SIG-M5 treated with dmso at 0.1 percent for 504 hours (cell line): Measurements from ENCODE around the gene AIFM1.
A peak's percentile ranks its signal among the peaks of the same experiment; 100 is the strongest.

Experiments
- DNase-seq: peaks from one replicate; lab custom pipeline; 2025; ENCODE audit not compliant: unreplicated experiment; lab: John Stamatoyannopoulos, UW

AIFM1 gene

DNA sequence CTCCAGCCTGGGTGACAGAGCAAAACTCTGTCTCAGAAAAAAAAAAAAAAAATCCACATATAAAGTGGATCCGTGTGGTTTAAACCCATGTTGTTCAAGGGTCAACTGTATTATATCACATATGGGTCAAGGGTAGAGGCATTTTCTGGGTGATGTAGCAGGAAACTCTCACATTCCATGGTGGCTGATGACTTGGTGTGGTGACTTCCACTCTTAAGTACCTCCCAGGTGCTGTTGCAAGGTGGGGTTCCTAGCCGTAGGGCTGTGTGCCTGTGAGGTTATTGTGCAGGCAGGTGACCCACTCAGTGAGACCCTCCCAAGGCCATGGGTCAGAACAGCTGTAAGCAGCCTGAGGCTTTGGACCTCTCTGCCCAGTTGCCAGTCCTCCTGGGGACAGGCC, 72.4 kb downstream of the AIFM1 start:
- DNase-seq = no peak

DNA sequence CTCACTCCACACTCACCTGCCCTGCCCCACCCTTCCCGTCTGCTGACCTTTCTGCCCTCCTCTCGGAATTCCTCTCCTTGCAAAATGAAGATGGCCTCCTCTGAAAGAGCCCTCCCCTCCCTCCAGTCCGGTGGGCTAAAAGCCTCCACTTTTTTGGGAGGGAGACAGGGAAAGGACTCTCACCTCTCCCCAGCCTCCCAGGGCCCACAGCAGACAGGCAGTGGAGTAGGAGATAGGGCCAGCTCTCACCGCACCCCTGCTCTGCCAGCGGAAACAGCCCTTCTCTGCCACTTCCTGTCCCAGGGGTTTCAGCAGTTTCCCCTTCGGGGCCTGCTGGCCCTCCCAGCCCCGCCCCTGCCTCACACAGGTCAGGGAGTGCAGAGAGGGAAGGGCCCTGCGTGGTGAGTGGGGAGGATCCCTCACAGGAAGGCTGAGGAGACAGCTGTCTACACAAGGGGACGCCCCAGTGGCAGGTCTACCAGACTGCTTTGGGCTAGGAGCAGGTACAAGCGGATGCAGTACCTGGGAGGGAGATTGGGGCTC, 73.6 kb downstream of the AIFM1 start:
- DNase-seq = peak; percentile 33

DNA sequence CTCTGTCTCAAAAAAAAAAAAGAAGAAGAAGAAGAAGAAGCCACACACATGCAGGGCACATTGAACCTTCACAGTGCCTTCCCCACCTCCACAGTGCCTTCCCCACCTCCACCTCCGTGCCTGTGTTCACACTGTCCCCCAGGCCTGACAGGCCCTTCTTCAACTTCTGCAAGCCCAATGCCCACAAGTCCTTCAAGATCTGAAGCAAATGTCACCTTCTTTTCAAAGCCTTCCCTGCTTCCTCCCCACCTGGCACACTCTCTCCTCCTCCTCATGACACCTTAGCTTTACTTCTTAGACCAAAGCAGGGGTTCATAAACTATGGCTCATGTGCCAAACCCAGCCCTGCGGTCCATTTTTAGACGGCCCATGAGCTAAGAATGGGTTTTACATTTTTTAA, 75.3 kb downstream of the AIFM1 start:
- DNase-seq = no peak

DNA sequence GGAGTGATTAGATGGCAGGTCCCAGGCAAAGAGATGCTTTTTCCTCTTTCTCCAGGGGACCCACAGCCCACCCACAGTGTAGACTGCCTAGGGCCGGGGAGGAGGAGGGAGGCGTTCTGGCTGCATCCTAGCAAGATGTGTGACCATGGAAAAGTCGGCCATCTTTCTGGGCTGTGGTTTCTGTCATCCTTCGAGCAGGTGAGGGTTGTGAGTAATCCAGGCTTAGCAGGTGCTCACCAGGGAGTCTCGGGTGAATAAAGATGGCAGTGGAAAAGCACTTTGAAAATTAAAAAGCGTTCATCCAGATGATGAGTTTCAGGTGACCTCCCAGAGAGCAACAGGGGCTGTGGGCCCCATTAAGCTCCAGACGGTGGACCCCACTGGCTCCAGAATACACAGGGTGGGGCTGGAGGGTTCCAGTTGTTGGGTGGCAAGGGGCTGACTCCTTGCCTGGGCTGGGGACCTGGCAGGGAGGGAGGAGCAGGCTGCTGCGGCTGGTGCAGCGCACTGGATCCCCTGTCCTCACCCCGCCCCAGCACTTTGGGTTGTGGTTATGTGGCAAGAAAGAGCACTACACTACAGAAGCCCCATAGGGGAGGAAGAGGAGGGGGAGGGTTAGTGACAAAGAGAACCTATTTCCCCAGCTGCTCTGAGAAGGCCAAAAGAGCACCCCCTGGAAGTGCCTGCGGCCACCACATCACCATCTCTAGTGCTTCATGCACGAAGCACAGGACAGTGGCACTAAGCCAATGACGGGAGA, 79.0 kb downstream of the AIFM1 start:
- DNase-seq = peak; percentile 86

DNA sequence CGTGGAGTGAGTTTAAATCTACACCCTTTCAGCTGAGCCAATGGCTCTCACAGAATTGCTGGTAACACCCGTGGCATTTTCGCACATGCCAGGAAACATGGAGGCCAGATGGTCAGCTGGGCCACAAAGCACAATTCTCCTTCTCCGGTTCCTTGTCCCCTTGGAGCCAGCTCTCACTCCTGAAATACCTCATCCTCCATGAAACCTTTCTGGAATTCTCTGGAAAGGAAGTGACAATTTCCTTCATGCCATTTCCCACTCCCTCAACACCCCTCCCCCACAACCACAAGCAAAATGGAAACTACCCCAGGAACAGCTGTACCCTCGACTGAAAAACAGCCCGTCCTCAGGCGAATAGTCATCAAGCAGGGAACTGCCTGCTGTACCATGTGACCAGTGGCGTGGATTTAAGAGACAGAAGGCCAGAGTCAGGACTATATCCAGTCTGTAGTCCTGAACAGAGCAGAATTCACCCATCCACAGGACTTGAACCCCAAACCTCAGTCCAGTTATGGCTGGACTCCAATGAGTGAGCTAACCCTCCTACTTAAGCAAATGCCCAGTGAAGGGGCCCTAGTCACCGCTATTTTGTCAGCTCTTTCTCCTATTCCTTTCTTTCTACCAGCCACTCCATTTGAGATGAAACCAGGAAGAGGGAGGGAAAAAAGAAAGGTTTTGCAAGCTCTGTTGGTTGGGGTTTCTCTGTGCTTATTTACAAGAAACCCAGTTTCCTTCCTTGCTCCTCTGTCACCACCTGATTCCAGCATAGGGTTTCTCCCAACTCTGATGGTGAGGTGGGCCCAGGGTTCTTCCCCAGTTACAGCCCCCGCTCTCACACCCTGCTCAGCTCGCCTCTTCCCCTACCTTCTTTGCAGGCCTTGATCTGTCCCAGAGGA, 79.8 kb downstream of the AIFM1 start:
- peak; percentile 19 for DNase-seq

DNA sequence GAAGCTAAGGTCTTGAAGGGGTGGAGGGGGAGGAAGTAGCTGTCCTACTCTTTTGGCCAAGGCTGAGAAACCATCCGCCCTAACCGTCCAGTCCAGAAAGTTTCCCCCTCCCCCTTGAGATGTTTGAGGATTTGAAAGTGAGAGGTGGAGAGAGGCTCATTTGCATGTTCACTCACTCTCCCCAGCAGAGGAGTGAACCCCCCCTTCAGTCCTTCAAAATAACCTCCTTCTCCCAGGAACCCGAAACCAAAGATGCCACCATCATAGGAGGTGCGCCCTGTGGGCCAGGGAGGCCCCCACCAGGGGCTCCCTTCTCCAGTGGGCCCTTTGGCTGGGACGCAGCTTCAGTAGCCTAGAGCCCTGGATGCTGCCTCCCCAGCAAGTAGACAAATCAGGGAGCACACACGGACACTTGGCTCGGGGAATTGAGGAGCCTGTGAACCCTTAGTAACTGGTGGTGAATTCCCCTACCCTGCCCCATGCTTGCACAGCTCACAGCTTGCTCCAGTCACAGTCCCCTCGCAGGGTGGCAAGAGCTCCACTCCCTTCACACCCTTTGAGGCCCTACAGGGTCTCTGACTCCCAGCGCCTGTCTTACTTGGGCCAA, 80.9 kb downstream of the AIFM1 start:
- DNase-seq = peak; percentile 62

DNA sequence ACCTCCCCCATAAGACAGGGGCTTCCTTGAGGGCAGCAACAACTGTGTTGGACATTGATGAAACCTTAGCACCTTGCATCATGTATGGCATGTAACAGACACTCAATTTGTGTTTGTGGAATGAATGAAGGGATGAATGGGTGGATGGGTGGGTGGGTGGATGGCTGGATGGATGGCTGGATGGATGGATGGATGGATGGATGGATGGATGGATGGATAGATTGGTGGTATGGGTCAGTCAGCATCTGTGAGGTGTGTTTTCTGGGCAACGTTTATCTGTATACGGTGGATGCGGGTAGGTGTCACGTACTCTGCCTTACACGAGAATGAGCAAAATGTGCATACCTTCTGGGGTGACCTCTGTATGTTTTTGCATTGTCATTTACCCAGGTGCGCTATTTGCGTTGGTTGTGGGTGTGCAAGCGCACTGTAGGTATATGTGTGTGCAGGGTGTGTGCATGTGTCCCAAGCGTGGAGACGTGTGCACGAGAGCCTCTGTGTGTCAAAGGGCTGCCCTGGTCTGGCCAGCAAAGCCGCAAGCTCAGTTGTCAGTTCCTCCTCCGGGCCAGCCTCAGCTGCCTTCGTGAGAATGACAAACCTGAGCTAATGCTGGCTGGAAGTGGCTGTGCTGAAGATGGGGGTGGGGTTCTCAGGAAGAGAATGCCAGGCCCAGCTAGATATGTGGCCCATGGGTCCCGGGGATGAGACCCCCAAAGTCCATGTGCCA, 81.8 kb downstream of the AIFM1 start:
- peak; percentile 15 for DNase-seq

DNA sequence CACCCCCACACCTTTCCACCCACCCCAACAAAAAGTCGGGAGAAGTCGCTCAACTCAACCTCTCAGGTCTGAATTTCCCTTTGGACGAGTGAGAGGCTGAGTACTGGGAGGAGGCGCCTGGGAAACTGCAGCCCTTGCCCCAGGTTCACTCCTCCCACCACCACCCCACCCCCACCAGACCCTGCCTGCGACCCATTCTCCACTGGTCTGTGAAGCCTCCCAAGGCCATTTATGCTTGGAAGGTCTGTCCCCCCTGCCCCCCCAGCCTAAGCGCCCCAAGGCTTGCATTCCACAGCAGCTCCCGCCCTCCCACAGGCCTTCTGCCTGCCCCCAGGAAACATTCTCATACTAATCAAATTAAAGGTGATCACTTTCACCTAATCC, 82.5 kb downstream of the AIFM1 start:
- no peak for DNase-seq

DNA sequence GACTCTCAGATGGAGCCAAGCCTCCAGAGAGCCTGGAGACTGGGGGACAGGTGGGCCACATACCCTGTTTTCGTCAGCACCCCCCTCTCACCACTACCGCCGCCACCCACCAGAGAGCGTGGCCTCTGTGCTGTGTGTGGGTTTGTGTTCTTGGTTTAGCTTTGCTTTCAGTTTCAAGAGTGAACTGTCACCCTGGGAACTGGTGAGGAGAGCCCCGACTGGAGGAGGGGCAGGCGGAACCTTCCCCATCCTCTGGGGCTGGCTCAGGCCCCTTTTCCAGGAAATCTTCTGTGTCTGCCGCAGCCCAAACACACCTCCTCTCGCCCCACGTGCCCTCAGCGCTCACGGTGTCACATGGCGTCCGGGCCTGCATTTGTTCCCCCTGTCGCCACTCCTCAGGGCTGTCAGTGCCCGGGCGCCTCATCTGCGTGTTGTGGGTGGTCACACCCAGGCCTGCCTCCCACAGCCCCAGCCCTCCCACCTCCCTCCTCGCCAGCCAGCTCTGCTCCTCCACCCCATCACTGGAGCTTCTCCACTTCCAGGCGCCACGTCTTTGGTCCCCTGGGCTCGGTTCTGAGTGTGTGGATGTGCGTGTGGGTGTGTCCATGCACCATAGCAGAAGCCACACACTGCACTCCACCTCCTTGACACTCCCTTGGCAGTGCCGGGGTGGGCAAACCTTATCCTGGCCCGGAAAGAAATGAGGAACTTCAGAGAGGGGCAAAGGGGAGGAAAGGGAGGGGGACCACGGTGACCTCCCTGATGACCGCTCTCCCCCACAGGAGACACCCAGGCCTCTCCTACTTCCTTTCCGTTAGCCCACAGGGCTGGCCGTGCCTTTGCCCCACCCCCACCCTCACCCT, 83.2 kb downstream of the AIFM1 start:
- DNase-seq = peak; percentile 42

DNA sequence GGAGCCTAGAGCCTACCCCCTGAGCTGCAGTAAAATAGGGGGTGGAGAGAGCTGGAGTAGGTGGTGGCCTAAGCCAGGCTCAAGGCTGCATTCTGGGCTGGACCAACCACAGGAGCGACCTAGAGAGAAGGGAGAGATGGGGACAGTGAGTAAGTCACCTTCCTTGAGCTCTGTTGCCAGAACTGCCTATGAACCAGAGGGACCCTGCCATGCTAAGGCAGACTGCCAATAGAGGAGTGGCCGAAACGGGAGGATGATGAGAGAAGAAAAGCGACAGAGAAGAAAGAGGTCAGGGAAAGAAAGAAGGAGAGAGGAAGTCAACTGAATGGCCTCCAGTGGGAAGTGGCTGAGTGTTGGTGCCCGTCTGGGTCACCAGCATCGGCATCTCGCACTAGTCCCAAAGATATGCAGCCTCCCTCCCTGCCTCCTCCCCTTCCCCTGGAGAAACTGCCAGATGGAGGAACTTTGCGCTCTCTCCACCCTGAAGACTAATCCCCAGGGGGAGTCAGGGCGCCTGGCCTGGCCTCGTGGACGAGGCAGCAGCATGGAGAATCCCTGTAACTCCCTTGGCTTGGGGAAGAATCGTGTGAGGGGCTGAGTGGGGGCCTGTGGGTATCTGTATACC, 84.1 kb downstream of the AIFM1 start:
- DNase-seq = no peak

DNA sequence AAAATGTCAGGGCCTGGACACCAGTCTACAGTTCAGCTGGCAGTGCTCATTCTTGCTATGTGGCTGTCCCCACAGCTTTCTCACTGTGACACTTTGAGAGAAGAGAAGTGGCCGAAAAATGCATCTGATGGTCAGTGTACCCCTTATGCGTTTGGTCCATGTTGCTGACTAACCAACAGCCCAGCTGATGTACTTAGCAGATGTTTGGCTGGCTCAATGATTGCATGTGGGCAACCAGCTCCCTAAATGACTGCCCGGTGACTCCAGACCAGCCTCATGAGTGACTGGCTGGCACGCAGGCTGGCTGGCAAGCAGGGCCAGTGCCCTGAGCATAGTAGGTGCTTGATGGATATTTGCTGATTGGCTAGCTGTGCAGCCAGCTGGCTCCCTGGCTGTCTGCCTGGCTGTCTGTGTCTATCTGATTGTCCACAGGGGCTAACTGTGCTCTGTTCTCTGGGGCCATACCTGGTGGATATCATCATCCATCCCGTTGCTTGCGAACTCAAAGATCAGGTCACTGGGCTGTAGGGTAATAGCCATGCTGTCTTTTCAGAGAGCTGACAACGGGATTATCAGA, 84.8 kb downstream of the AIFM1 start:
- no peak for DNase-seq

DNA sequence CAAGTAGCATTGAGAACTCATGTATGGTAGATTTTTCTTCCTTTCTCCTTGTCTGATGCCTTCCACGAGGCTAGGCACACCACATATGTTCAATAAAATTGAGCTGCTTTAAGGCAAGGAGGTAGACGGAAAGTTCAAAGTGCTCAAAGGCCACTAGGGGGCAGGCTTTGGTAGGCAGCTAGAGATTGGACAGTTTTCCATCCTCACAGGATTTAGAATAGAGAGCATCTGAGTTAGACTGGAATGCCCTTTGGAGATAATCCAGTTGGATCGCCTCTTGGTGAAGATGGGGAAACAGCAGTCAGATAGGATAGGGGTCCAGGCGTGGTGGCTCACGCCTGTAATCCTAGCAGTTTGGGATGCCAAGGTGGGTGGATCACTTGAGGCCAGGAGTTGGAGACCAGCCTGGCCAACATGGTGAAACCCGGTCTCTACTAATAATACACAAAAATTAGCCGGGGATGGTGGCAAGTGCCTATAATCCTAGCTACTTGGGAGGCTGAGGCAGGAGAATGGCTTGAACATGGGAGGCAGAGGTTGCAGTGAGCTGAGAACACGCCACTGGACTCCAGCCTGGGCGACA, 85.7 kb downstream of the AIFM1 start:
- peak; percentile 45 for DNase-seq
